Panc1 (cell line): Measurements from ENCODE around the gene LATS2. TPM values are rescaled to one million over a fixed set of nuclear protein-coding genes. Genes with fewer than 3 reads are reported as not detected.

Experiments used
- ATAC-seq: fragments of 200-7000 bp; cut with Tn5 transposase; 2 replicates; pipeline ENCODE4 v1.9.1; 2020; ENCODE audit warnings: mild to moderate bottlenecking, moderate library complexity
- BruUV-seq: library from RNA; stranded (reverse); fragments of 400-500 nt; replicated peaks from 2 replicates; lab custom pipeline; 2021; lab: Mats Ljungman, UMichigan
- CTCF ChIA-PET: fragments of 300-600 bp; sonication (Branson Sonifier 250); formaldehyde crosslinking; loops from one replicate; lab custom pipeline; 2022; ENCODE audit warnings: antibody characterized with exemption; lab: Charles Lee
- POLR2A ChIA-PET: fragments of 300-600 bp; sonication (Branson Sonifier 250); formaldehyde crosslinking; loops from one replicate; lab custom pipeline; 2022; ENCODE audit warnings: antibody characterized with exemption; lab: Charles Lee
- DNase-seq: peaks from one replicate; pipeline ENCODE4 v3.0.0-alpha.2; 2010; ENCODE audit warnings: low read depth, low spot score
- H3K27ac ChIP-seq: 2 replicates; pipeline ENCODE4 v1.5.1; 2011; ENCODE audit warnings: mild to moderate bottlenecking, low read length, inconsistent platforms
- H3K27me3 ChIP-seq: fragments of 200-500 bp; sonication (Bioruptor generic); 2 replicates; pipeline ENCODE4 v1.6.0; 2014; ENCODE audit warnings: low read length, inconsistent platforms; ENCODE audit not compliant: control insufficient read depth, insufficient read depth
- H3K36me3 ChIP-seq: fragments of 200-500 bp; sonication (Bioruptor generic); 2 replicates; pipeline ENCODE4 v1.5.1; 2014; ENCODE audit warnings: inconsistent platforms, mild to moderate bottlenecking, low read length, moderate library complexity; ENCODE audit not compliant: control insufficient read depth, insufficient read depth
- H3K4me1 ChIP-seq: 2 replicates; pipeline ENCODE4 v1.5.1; 2011; ENCODE audit warnings: inconsistent platforms, mild to moderate bottlenecking, low read length, moderate library complexity; ENCODE audit not compliant: control insufficient read depth, insufficient read depth
- H3K4me3 ChIP-seq, 2 experiments: 2 replicates each; pipeline ENCODE4 v1.5.1; 2011 to 2012; ENCODE audit warnings: low read depth in 2 of 2, low read length in 2 of 2, mild to moderate bottlenecking in 2 of 2, inconsistent platforms in 1 of 2, moderate library complexity in 1 of 2
- H3K9me3 ChIP-seq: fragments of 200-500 bp; sonication (Bioruptor generic); 2 replicates; pipeline ENCODE4 v1.5.1; 2014; ENCODE audit warnings: low read depth, mild to moderate bottlenecking, inconsistent platforms, low read length, moderate library complexity; ENCODE audit not compliant: control insufficient read depth, insufficient read depth
- CTCF ChIP-seq: fragments of 450-650 bp; IDR thresholded peaks from 2 replicates; pipeline ENCODE4 v1.5.1; 2017; ENCODE audit warnings: mild to moderate bottlenecking
- POLR2AphosphoS5 ChIP-seq: IDR thresholded peaks from 2 replicates; pipeline ENCODE4 v1.6.1; 2012; ENCODE audit warnings: mild to moderate bottlenecking, low read depth, low read length, moderate library complexity
- REST ChIP-seq, 2 experiments: IDR thresholded peaks; 2 replicates each; pipeline ENCODE4 v1.6.1; 2011 to 2012; ENCODE audit warnings: low read depth in 2 of 2, control low read depth in 1 of 2, low read length in 1 of 2, mild to moderate bottlenecking in 1 of 2, moderate library complexity in 1 of 2; ENCODE audit not compliant: insufficient read depth in 1 of 2
- SIN3A ChIP-seq: IDR thresholded peaks from 2 replicates; pipeline ENCODE4 v1.6.1; 2012; ENCODE audit warnings: low read depth, mild to moderate bottlenecking, low read length, moderate library complexity, borderline replicate concordance; ENCODE audit not compliant: insufficient read depth
- TCF7L2 ChIP-seq: IDR thresholded peaks from 2 replicates; pipeline ENCODE4 v1.6.1; 2011; ENCODE audit warnings: mild to moderate bottlenecking, low read depth, low read length, inconsistent platforms
- in situ Hi-C: cut with HindIII; loops from 2 replicates; pipeline ENCODE4 v1.10.0; 2016; ENCODE audit warnings: low sequenced_read_pairs, low pct_unique_long_range_greater_than_20kb
- intact Hi-C: fragments of 100-400 bp; cut with micrococcal nuclease; formaldehyde crosslinking; loops from one replicate; pipeline ENCODE4 v1.10.0; 2022; ENCODE audit not compliant: unreplicated experiment
- total RNA-seq: library from RNA; stranded (reverse); gene quantifications from one replicate; pipeline ENCODE4 v1.2.1, GENCODE V29; 2021; ENCODE audit not compliant: unreplicated experiment

The LATS2 gene
- total RNA-seq, 1 experiment from 2014 or later: 24.5 TPM

- Histone ChIP-seq H3K36me3 (no peaks in the 10 kb centered on the region), H3K27me3 (no peaks in the 10 kb centered on the region), H3K9me3 (no peaks in the 10 kb centered on the region), H3K4me3 (no peak overlapping the region), H3K27ac (no peak overlapping the region), H3K4me1 (no peaks in the 10 kb centered on the region)
- DNase-seq (no peak), ATAC-seq (no peak)
- intact Hi-C loops: no loop called here
- no TSS peak for BruUV-seq
- ChIA-PET POLR2A (no interaction called here), CTCF (no interaction called here)
- no peak for TF ChIP-seq POLR2AphosphoS5
- in situ Hi-C loops: no loop called here
These were observed 33.9 kb upstream of the LATS2 start for GRCh38 chr13:21095311-21095710.

GRCh38 chr13:21089830-21090229 lies 28.4 kb upstream of the LATS2 start:
- DNase-seq (no peak), ATAC-seq (no peak)
- no TSS peak for BruUV-seq
- in situ Hi-C loops (no loop called here), intact Hi-C loops (no loop called here)
- Histone ChIP-seq H3K27ac (no peak overlapping the region), H3K36me3 (no peaks in the 10 kb centered on the region), H3K9me3 (no peaks in the 10 kb centered on the region), H3K4me1 (no peaks in the 10 kb centered on the region), H3K4me3 (no peak overlapping the region), H3K27me3 (no peaks in the 10 kb centered on the region)
- ChIA-PET POLR2A (no interaction called here), CTCF (no interaction called here)
- no peak for TF ChIP-seq SIN3A
- no peak for TF ChIP-seq REST (IDR thresholded peaks at IDR 0.05; ENCODE audit: insufficient read depth in 1 of 2, low read depth in 2 of 2, low read length in 1 of 2)
- no peak for TF ChIP-seq TCF7L2
- TF ChIP-seq CTCF: no peak
- TF ChIP-seq POLR2AphosphoS5: no peak

- Histone ChIP-seq H3K27ac (no peak overlapping the region), H3K9me3 (no peaks in the 10 kb centered on the region), H3K4me1 (no peaks in the 10 kb centered on the region), H3K36me3 (no peaks in the 10 kb centered on the region), H3K4me3 (no peak overlapping the region), H3K27me3 (no peaks in the 10 kb centered on the region)
- TF ChIP-seq REST (IDR thresholded peaks at IDR 0.05; ENCODE audit: insufficient read depth in 1 of 2, low read depth in 2 of 2, low read length in 1 of 2): no peak
- no peak for TF ChIP-seq SIN3A
- TF ChIP-seq TCF7L2: no peak
- TF ChIP-seq CTCF: no peak
- TF ChIP-seq POLR2AphosphoS5: no peak
- in situ Hi-C loops (no loop called here), intact Hi-C loops (no loop called here)
- POLR2A ChIA-PET: no interaction called here
- BruUV-seq: no TSS peak
- no peak for ATAC-seq
- CTCF ChIA-PET: no interaction called here
- no peak for DNase-seq
These were observed 27.1 kb upstream of the LATS2 start for GRCh38 chr13:21088534-21088933.
